HAP-1 (cell line): ENCODE data around the gene TBX21.
"Not testable (repeated sequence)": the region's sequence is repeated elsewhere in the genome, so short reads cannot be mapped to it uniquely, and the experiment has no call there.

ENCODE experiments used
- DNase-seq, 2 experiments: peaks; one replicate each; pipeline ENCODE4 v3.0.0-alpha.2; 2016 to 2020; ENCODE audit warnings: low spot score in 2 of 2
- H3K27me3 ChIP-seq: fragments of 250-450 bp; sonication (Bioruptor Pico); 2 replicates; pipeline ENCODE4 v1.5.1; 2020; ENCODE audit warnings: low read depth, mild to moderate bottlenecking, moderate library complexity
- H3K36me3 ChIP-seq: fragments of 250-450 bp; sonication (Bioruptor Pico); replicated peaks from 2 replicates; pipeline ENCODE4 v1.5.1; 2020; ENCODE audit warnings: mild to moderate bottlenecking
- H3K4me1 ChIP-seq: fragments of 250-450 bp; sonication (Bioruptor Pico); 2 replicates; pipeline ENCODE4 v1.5.1; 2020; ENCODE audit warnings: mild to moderate bottlenecking
- H3K4me3 ChIP-seq: fragments of 250-450 bp; sonication (Bioruptor Pico); 2 replicates; pipeline ENCODE4 v1.5.1; 2020; ENCODE audit warnings: mild to moderate bottlenecking, moderate library complexity
- H3K9me3 ChIP-seq: fragments of 250-450 bp; sonication (Bioruptor Pico); 2 replicates; pipeline ENCODE4 v1.5.1; 2020; ENCODE audit warnings: mild to moderate bottlenecking, moderate library complexity
- in situ Hi-C: fragments of 300-500 bp; cut with MboI; formaldehyde crosslinking; loops from 3 replicates; pipeline ENCODE4 v1.14.3; 2020; ENCODE audit warnings: low sequenced_read_pairs, inconsistent platforms, mixed read lengths

The TBX21 gene

DNA sequence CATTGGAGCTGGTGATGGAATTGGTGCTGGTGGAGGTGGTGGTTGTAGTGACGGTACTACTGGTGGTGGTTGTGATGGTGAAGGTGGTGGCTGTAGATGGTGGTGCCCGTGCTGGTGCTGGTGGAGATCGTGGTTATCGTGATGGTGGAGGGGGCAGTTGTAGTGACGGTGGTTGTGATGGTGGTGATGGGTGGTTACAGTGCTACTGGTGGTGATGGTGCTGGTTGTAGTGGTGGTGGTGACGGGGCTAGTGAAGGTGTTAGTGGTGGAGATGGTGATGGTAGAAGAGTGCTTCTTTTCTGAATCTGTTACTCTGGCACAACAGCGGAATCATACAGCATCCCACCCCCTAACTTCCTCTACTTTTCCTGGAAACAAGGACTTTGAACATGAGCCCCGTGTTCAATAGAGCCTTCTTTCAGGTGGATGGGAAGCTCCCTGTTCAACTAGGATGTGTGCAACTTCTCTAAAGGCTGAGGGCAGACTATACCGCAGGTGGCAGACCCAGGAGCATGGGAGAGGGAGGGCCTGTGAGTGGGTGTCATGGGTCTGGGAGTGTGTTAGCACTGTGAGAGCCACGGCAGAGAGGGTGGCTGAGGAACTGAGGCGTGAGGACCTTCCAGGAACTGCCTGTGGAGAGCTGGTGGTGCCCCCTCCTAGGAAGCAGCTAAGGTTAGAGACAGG lies 8.2 kb downstream of the TBX21 start:
- no peak for DNase-seq
- Histone ChIP-seq H3K27me3 (peaks cover 15% of the 10 kb centered on the region), H3K4me1 (no peaks in the 10 kb centered on the region), H3K9me3 (no peaks in the 10 kb centered on the region), H3K36me3 (no peaks in the 10 kb centered on the region), H3K4me3 (no peak overlapping the region)
- in situ Hi-C loops, result no loop called here

DNA sequence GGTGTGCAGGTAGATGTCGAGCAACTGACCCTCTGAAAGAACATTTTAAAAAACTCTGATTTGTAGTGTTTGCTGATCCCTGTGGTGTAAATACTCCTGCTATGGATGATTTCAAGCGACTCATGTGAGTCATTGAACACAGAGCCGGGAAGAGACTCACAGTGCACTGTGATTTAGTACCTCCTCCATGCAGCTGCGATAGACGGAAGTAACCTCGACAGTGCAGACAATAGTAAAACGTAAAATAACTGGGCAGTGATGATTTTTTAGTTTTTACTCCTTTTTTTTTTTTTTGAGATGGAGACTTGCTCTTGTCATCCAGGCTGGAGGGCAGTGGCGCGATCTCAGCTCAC lies 8.7 kb downstream of the TBX21 start:
- Histone ChIP-seq H3K4me3 (no peak overlapping the region), H3K9me3 (no peaks in the 10 kb centered on the region), H3K4me1 (no peaks in the 10 kb centered on the region), H3K36me3 (no peaks in the 10 kb centered on the region), H3K27me3 (peaks cover 15% of the 10 kb centered on the region)
- in situ Hi-C loops, result no loop called here
- no peak for DNase-seq

DNA sequence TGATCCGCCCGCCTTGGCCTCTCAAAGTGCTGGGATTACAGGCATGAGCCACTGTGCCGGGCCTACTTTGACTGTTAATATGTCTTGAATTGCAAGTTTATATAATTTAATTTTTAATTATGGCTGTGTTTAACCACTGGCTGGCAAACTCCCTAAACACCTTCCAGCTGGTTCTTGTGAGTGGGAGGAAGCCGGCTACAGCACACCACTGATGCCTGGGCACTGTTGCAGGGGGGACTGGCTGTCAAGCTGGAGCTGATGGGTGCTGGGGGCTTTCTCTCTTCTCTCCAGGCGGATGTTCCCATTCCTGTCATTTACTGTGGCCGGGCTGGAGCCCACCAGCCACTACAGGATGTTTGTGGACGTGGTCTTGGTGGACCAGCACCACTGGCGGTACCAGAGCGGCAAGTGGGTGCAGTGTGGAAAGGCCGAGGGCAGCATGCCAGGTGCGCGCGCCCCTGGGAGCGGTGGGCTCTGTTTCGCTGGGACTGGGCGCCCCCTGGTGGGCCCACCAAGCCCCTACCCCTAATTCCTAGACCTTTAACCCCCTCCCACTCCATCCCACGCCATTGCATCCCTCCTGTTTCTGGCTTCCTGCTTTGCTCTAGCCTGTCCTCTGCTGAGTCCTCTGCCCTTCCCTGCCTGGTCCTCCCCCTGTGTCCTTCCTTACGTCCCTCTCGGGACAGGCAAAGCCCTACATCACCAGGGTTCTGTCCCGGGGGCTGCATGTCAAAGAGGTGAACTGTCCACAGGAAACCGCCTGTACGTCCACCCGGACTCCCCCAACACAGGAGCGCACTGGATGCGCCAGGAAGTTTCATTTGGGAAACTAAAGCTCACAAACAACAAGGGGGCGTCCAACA lies 9.5 kb downstream of the TBX21 start:
- H3K27me3 ChIP-seq, result peaks cover 15% of the 10 kb centered on the region
- no peaks in the 10 kb centered on the region for H3K4me1 ChIP-seq
- H3K9me3 ChIP-seq, result no peaks in the 10 kb centered on the region
- no peak overlapping the region for H3K4me3 ChIP-seq
- DNase-seq, result peak; percentile 27 to 76
- H3K36me3 ChIP-seq, result no peaks in the 10 kb centered on the region
- in situ Hi-C loops, result no loop called here

DNA sequence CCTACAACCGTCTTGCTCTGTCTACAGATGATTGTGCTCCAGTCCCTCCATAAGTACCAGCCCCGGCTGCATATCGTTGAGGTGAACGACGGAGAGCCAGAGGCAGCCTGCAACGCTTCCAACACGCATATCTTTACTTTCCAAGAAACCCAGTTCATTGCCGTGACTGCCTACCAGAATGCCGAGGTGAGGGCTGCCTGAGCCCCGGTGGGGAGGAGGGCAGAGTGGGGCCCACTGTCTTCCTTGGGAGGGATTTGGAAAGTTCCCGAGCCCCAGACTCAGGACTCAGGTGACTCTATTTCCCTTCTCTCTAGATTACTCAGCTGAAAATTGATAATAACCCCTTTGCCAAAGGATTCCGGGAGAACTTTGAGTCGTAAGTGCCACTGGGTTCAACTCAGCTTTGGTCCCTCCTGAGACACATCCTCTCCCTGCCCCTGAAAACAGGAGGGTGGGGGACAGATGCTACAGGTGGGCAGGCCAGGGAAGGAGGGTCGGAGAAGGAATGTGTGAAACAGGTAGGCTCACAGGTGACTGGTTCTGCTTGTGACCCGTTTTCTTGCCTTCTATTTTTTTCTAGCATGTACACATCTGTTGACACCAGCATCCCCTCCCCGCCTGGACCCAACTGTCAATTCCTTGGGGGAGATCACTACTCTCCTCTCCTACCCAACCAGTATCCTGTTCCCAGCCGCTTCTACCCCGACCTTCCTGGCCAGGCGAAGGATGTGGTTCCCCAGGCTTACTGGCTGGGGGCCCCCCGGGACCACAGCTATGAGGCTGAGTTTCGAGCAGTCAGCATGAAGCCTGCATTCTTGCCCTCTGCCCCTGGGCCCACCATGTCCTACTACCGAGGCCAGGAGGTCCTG lies 11.4 kb downstream of the TBX21 start:
- Histone ChIP-seq H3K36me3 (no peaks in the 10 kb centered on the region), H3K4me1 (no peaks in the 10 kb centered on the region), H3K4me3 (no peak overlapping the region), H3K27me3 (peaks cover 24% of the 10 kb centered on the region), H3K9me3 (no peaks in the 10 kb centered on the region)
- DNase-seq, result no peak
- in situ Hi-C loops, result no loop called here

DNA sequence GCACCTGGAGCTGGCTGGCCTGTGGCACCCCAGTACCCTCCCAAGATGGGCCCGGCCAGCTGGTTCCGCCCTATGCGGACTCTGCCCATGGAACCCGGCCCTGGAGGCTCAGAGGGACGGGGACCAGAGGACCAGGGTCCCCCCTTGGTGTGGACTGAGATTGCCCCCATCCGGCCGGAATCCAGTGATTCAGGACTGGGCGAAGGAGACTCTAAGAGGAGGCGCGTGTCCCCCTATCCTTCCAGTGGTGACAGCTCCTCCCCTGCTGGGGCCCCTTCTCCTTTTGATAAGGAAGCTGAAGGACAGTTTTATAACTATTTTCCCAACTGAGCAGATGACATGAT lies 12.0 kb downstream of the TBX21 start:
- no peak for DNase-seq
- Histone ChIP-seq H3K9me3 (no peaks in the 10 kb centered on the region), H3K36me3 (no peaks in the 10 kb centered on the region), H3K4me3 (no peak overlapping the region), H3K4me1 (no peaks in the 10 kb centered on the region), H3K27me3 (peaks cover 24% of the 10 kb centered on the region)
- in situ Hi-C loops, result no loop called here

DNA sequence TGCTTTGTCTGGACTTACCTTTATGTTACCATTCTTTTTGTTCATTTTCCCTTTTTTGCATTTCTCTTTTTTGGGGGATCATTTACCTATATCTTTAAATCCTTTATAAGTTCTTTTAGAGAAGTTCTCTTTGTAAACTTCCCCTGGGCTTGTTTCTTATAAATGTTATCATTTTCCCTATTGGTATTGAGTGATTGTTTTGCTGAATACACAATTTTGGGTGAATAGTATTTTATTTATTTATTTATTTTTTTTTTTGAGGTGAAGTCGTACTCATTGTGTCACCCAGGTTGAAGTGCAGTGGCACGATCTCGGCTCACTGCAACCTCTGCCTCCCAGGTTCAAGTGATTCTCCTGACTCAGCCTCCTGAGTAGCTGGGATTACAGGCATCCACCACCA lies 18.4 kb downstream of the TBX21 start:
- Histone ChIP-seq H3K9me3 (peaks cover 6% of the 10 kb centered on the region), H3K4me1 (no peaks in the 10 kb centered on the region), H3K4me3 (no peak overlapping the region), H3K36me3 (no peaks in the 10 kb centered on the region), H3K27me3 (peaks cover 12% of the 10 kb centered on the region)
- DNase-seq, result no peak
- in situ Hi-C loops, result no loop called here

DNA sequence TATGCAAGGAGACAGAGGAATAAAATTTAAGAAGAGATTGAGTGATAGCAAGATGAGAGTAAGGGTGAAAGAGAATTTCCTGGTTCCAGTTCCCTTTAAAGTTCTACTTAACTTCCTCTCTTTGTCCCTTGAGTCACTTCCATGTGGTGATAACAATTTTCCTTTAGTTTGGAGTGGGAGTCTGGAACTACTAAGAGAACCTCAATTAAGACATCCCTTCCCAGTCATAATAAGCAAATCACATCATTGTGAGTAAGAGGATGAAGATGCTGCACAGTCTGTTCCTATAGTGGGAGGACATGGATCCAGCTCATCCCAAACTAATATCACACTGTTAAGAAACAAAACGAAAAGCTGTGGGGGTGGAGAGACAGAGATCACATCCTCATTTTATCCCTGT lies 24.4 kb downstream of the TBX21 start:
- Histone ChIP-seq H3K4me3 (no peak overlapping the region), H3K4me1 (no peaks in the 10 kb centered on the region), H3K27me3 (peaks cover 18% of the 10 kb centered on the region), H3K36me3 (no peaks in the 10 kb centered on the region), H3K9me3 (peaks cover 6% of the 10 kb centered on the region)
- in situ Hi-C loops, result no loop called here
- DNase-seq, result no peak

DNA sequence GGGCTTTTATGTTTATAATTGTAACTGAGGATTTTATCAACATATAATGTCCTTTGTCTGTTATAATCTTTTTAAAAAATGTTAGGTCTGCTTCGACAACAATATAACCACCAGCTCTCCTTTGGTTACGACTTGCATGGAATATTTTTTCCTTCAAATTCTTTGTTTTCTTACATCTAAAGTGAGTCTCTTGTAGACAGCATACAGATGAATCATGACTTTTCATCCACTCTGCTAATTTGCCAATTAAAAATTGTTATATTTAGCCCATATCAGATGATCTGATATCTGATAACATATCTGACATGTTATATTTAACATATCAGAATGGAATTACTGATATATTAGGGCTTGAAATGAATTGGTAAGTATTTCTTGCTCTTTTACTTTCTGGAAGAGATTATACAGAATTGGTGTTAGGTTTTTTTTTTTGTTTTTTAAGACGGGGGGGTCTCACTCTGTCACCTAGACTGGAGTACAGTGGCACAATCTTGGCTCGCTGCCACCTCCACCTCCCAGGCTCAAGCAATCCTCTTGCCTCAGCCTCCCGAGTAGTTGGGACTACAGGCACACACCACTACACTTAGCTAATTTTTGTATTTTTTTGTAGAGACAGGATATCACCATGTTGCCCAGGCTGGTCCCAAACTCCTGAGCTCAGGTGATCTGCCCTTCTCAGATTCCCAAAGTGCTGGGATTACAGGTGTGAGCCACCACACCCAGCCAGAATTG lies 27.5 kb downstream of the TBX21 start:
- H3K9me3 ChIP-seq, result peaks cover 7% of the 10 kb centered on the region

DNA sequence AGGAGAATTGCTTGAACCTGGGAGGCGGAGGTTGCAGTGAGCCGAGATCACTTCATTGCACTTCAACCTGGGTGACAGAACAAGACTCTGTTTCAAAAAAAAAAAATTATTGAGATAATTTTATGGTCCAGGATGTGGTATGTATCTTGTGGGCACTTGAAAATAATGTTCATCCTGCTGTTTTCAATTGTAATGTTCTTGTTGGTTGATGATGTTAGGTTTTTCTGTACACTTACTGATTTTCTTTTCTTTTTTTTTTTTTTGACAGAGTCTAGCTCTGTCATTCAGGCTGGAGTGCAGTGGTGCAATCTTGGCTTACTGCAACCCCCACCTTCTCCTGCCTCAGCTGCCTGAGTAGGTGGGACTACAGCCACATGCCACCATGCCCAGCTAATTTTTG lies 29.7 kb downstream of the TBX21 start:
- Histone ChIP-seq H3K4me3 (no peak overlapping the region), H3K4me1 (no peaks in the 10 kb centered on the region), H3K27me3 (peaks cover 9% of the 10 kb centered on the region), H3K9me3 (0 out of 2 replicates have a peak, but pooled peaks cover 2% of the 10 kb centered on the region), H3K36me3 (no peaks in the 10 kb centered on the region)
- in situ Hi-C loops, result no loop called here
- no peak for DNase-seq

More for the DNA sequence above, 27.5 kb downstream of the TBX21 start:
- DNase-seq, result no peak
- Histone ChIP-seq H3K27me3 (peaks cover 18% of the 10 kb centered on the region; the same call in 1 of the 2 replicates), H3K36me3 (no peaks in the 10 kb centered on the region), H3K4me1 (no peaks in the 10 kb centered on the region), H3K4me3 (no peak overlapping the region)
- in situ Hi-C loops, result no loop called here

DNA sequence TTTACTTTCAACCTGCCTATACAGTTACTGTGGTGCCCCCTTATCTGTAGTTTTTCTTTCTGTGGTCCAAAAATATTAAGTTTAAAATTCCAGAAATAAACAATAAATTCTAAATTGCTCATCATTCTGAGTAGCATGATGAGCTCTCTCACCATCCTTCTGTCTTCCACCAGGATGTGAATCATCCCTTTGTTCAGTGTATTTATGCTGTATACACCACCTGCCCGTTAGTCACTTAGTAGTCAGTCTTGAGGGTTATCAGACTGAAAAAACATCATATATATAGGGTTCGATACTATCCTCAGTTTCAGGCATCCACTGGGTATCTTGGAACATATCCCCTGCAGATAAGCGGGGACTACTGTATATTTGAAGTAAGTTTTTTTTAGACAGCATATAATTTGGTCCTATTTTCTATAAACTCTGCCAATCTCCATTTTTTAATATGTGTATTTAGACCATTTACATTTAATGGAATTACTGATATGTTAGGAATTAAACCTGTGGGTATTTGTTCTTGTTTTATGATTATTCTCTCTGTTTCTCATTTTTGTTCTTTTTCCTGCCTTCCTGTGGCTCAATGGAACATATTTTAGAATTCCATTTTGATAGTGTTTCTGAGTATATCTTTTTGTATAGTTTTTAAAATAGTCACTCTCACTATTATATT lies 31.0 kb downstream of the TBX21 start:
- in situ Hi-C loops, result no loop called here
- H3K4me1 ChIP-seq, result no peaks in the 10 kb centered on the region
- no peak overlapping the region for H3K4me3 ChIP-seq
- peaks cover 4% of the 10 kb centered on the region; the same call in 1 of the 2 replicates for H3K27me3 ChIP-seq
- no peaks in the 10 kb centered on the region for H3K36me3 ChIP-seq
- 0 out of 2 replicates have a peak, but pooled peaks cover 2% of the 10 kb centered on the region for H3K9me3 ChIP-seq
- no peak for DNase-seq

DNA sequence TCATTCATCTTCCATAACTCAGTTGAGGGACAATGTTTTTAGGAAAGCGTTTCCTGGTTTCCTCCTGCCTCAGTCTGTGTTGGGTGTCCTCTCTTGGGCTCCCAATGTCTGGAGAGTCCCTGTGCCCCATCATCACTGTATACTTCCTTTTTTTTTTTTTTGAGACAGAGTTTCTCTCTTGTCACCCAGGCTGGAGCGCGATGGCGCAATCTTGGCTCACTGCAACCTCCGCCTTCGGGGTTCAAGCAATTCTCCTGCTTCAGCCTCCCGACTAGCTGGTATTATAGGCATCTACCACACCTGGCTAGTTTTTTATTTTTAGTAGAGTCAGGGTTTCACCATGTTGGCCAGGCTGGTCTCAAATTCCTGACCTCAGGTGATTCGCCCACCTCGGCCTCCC lies 40.6 kb downstream of the TBX21 start:
- H3K4me1 ChIP-seq, H3K36me3 ChIP-seq, DNase-seq, H3K9me3 ChIP-seq, H3K4me3 ChIP-seq, H3K27me3 ChIP-seq: not testable (repeated sequence)
- in situ Hi-C loops, result loop anchor here (10.0 kb wide), 1 partner anchor 121 kb away; the partner anchor contains the start of gene SP2

DNA sequence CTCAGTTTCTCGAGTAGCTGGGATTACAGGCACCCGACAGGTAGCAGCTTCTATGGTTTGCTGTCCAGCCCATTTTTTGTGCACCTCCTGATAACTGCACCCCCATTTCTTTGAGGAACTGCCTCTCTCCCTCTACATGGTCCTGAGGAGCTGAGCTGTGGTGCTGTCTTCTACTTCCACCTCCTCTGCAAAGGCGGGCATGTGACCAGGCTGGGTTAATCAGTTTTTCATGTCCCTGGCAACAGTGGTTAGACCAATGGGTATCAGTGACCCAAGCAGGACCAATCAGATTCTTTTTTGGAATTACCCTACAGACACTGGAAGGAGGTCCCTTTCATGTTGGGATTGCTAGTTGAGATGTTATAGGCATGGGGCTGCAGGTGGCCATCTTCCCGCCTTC lies 41.3 kb downstream of the TBX21 start:
- no peaks in the 10 kb centered on the region for H3K4me1 ChIP-seq
- in situ Hi-C loops, result loop anchor here (10.0 kb wide), 1 partner anchor 120 kb away; the partner anchor contains the start of gene SP2
- H3K9me3 ChIP-seq, result peaks cover 6% of the 10 kb centered on the region; the same call in 1 of the 2 replicates
- no peak for DNase-seq
- no peak overlapping the region for H3K4me3 ChIP-seq
- H3K27me3 ChIP-seq, result no peaks in the 10 kb centered on the region
- no peaks in the 10 kb centered on the region for H3K36me3 ChIP-seq
